Liver (tissue), 3 donors: ENCODE measurements around the gene VWC2.

Experiments
- FOXA2 ChIP-seq: IDR thresholded peaks from 2 replicates; pipeline ENCODE4 v1.6.1; 2016; ENCODE audit warnings: antibody characterized with exemption
- RAD21 ChIP-seq, 2 donors: IDR thresholded peaks; 2 replicates each; pipeline ENCODE4 v1.6.1; 2016; ENCODE audit warnings: antibody characterized with exemption in 2 of 2, mild to moderate bottlenecking in 2 of 2
- TF ChIP-seq, protein P1 (sequence below): fragments of 150-350 bp; IDR thresholded peaks from 2 replicates; pipeline ENCODE4 v1.5.1; 2017; ENCODE audit warnings: improper control_type of control experiment, low read depth, low read length; ENCODE audit not compliant: missing input control
- TF ChIP-seq, protein P2 (sequence below): IDR thresholded peaks from 2 replicates; pipeline ENCODE4 v1.6.1; 2016; ENCODE audit warnings: antibody characterized with exemption
- TF ChIP-seq, protein P3 (sequence below): IDR thresholded peaks from 2 replicates; pipeline ENCODE4 v1.6.1; 2016; ENCODE audit warnings: antibody characterized with exemption, mild to moderate bottlenecking
- donor health status: healthy.
- donor health status: healthy.

DNA sequence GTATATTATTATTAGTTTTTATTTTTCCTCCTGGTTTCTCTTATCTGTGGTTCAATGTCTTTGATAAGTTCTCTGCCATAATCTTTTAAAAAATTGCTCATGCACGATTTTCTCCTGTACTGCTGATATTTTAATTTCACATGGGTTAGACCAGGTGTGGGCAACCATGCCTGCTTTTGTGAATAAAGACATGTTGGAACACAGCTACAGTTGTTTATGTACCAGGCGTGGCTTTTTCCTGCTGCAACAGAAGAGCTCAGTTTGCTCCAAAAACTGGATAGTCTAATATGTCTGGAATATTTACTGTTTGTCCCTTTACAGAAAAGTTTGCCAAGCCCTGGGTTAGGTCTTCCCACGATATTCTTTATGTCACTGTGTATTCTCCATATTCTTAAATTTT is 105.2 kb downstream of the VWC2 start:
- TF ChIP-seq, protein P1, sequence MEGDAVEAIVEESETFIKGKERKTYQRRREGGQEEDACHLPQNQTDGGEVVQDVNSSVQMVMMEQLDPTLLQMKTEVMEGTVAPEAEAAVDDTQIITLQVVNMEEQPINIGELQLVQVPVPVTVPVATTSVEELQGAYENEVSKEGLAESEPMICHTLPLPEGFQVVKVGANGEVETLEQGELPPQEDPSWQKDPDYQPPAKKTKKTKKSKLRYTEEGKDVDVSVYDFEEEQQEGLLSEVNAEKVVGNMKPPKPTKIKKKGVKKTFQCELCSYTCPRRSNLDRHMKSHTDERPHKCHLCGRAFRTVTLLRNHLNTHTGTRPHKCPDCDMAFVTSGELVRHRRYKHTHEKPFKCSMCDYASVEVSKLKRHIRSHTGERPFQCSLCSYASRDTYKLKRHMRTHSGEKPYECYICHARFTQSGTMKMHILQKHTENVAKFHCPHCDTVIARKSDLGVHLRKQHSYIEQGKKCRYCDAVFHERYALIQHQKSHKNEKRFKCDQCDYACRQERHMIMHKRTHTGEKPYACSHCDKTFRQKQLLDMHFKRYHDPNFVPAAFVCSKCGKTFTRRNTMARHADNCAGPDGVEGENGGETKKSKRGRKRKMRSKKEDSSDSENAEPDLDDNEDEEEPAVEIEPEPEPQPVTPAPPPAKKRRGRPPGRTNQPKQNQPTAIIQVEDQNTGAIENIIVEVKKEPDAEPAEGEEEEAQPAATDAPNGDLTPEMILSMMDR: no peak
- TF ChIP-seq, protein P2, sequence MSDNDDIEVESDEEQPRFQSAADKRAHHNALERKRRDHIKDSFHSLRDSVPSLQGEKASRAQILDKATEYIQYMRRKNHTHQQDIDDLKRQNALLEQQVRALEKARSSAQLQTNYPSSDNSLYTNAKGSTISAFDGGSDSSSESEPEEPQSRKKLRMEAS: no peak
- TF ChIP-seq, protein P3, sequence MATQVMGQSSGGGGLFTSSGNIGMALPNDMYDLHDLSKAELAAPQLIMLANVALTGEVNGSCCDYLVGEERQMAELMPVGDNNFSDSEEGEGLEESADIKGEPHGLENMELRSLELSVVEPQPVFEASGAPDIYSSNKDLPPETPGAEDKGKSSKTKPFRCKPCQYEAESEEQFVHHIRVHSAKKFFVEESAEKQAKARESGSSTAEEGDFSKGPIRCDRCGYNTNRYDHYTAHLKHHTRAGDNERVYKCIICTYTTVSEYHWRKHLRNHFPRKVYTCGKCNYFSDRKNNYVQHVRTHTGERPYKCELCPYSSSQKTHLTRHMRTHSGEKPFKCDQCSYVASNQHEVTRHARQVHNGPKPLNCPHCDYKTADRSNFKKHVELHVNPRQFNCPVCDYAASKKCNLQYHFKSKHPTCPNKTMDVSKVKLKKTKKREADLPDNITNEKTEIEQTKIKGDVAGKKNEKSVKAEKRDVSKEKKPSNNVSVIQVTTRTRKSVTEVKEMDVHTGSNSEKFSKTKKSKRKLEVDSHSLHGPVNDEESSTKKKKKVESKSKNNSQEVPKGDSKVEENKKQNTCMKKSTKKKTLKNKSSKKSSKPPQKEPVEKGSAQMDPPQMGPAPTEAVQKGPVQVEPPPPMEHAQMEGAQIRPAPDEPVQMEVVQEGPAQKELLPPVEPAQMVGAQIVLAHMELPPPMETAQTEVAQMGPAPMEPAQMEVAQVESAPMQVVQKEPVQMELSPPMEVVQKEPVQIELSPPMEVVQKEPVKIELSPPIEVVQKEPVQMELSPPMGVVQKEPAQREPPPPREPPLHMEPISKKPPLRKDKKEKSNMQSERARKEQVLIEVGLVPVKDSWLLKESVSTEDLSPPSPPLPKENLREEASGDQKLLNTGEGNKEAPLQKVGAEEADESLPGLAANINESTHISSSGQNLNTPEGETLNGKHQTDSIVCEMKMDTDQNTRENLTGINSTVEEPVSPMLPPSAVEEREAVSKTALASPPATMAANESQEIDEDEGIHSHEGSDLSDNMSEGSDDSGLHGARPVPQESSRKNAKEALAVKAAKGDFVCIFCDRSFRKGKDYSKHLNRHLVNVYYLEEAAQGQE: no peak
- no peak for TF ChIP-seq FOXA2
- no peak for TF ChIP-seq RAD21 (IDR thresholded peaks at IDR 0.05)
